Muscle of leg (tissue), 16 donors: ENCODE data around the gene SLIT2. TPM values are rescaled to one million over a fixed set of nuclear protein-coding genes. Genes with fewer than 3 reads are reported as not detected.

Experiments used
- DNase-seq: peaks from one replicate; pipeline ENCODE4 v3.0.0; 2013
- H3K27ac ChIP-seq: one replicate; pipeline ENCODE4 v1.5.1; 2013; ENCODE audit warnings: mild to moderate bottlenecking, low read length, control low read depth
- H3K27me3 ChIP-seq: one replicate; pipeline ENCODE4 v1.6.1; 2013; ENCODE audit warnings: low read length; ENCODE audit not compliant: control insufficient read depth, insufficient read depth
- H3K36me3 ChIP-seq: one replicate; pipeline ENCODE4 v1.6.1; 2013; ENCODE audit warnings: low read length; ENCODE audit not compliant: control insufficient read depth, insufficient read depth
- H3K4me1 ChIP-seq: one replicate; pipeline ENCODE4 v1.6.1; 2013; ENCODE audit warnings: low read length; ENCODE audit not compliant: control insufficient read depth, insufficient read depth
- H3K4me3 ChIP-seq: one replicate; pipeline ENCODE4 v1.5.1; 2013; ENCODE audit warnings: low read length, control low read depth
- H3K9me3 ChIP-seq: replicated peaks from 2 replicates; pipeline ENCODE4 v1.6.1; 2013; ENCODE audit warnings: low read depth, low read length; ENCODE audit not compliant: control insufficient read depth
- WGBS: methylation state at CpG from one replicate; pipeline ENCODE4 v1.1.5; 2013; ENCODE audit warnings: missing lambda C conversion rate; ENCODE audit not compliant: insufficient coverage; 5-methylcytosine and 5-hydroxymethylcytosine counted together
- long read RNA-seq, 11 donors: transcript quantifications; one replicate each; lab custom pipeline, GENCODE V29; 2026
- polyA plus RNA-seq, 8 donors: library from polyadenylated mRNA; unstranded; fragments of 120-200 nt; gene quantifications; one replicate each; pipeline versions ENCODE4 v1.2.1 to v1.2.3, GENCODE V29; 2013; ENCODE audit warnings: inconsistent platforms in 1 of 8, low replicate concordance in 1 of 8; ENCODE audit not compliant: insufficient read length in 8 of 8, insufficient read depth in 1 of 8
- total RNA-seq: library from RNA; stranded (reverse); fragments of 120-200 nt; gene quantifications from one replicate; pipeline ENCODE4 v1.2.4, GENCODE V29; 2013

SLIT2 gene
- total RNA-seq (10.7 TPM), polyA plus RNA-seq (10 to 100 TPM in 7 of 8 donors, 1 to 10 TPM in 1; 8.2 to 28.6 (median 13.9) TPM)
- long read RNA-seq, donor 1: 0 reads
- long read RNA-seq, donor 2: 0 reads
- long read RNA-seq, donor 3: 0 reads
- long read RNA-seq, donor 4: 0 reads
- long read RNA-seq, donor 5, partial matches to known transcripts: 9 of 10 reads
- long read RNA-seq, donor 5, other reads (novel, unspliced or antisense): 0 of 10 reads
- long read RNA-seq, donor 6: 0 reads
- long read RNA-seq, donor 7: 0 reads
- long read RNA-seq, donor 8: 0 reads
- long read RNA-seq, donor 9: 0 reads
- long read RNA-seq, donor 10, partial matches to known transcripts: 27 of 27 reads
- long read RNA-seq, donor 10, other reads (novel, unspliced or antisense): 0 of 27 reads
- long read RNA-seq, donor 11: 0 reads

DNA sequence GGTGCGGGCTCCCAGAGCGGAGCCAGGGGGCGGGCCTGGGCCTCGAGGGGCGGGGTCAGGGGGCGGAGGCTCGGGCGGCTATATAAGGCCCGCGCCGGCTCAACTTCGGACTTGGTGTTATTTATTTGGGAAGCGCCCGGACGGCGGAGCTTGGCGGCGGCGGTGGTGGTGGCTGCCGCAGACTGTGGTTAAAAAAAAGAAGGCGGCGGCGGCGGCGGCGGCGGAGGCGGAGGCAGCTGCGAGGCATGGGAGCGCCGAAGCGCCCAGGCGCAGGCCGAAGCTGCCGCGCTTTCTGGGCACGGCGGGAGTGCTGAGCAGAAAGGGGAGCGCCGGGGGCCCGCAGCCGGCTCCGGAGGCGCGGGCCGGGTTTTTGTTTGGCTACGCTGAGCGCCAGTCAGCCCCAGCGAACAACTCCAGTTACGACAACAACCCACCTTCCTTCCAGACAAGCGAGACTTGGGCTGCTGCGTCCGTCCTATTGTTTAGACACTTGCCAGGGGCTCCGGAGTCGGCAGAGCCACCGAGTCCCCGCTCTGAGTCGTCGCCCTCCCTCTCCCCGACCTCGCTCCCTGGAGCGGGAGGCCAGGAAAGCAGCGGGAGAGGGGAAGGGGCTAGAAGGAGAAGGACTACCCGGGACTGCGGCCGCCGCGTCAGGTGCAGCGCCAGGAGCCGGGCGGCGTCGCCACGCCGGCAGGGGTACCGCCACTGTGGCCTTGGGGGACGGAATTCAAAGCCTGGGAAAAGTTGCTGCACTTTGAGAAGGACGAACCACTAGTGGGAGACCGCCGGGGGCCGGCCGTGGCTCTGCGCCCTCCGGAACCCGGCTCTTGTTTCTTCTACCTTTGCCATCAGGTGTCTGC, at the start of gene SLIT2:
TSS of gene SLIT2 (plus strand) at position 110 of the 860 bp plus-strand sequence. CDS start 1,911 bp downstream, outside the sequence.
- H3K9me3 ChIP-seq: no peaks in the 10 kb centered on the region
- WGBS: under 1% methylated on average over 72 of the region's 85 CpGs
- H3K27me3 ChIP-seq: peaks cover 35% of the 10 kb centered on the region
- peak within 1 kb of the TSS; percentile 65 for H3K4me3 ChIP-seq
- H3K36me3 ChIP-seq: no peaks in the 10 kb centered on the region
- H3K4me1 ChIP-seq: peaks cover 31% of the 10 kb centered on the region
- peak within 1 kb of the TSS; percentile 68 for H3K27ac ChIP-seq
- DNase-seq: peak; percentile 90

DNA sequence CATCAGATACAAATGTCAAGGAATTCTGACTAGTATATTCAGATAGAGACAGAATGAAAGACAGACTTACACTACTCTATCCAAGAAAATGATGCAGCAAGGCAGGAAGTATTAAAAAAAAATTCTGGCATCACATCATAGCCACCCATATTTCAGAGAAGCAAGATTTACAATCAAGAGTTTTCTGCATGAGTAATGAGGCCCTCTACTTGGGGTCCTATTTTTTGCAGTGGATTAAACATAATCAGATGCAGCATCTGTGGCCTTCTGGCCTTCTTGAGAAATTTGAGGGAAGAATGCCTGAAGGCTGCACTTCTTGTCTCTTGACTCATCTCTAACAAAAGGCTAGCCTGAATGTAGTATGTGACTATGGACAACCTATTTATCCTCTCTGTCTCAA, 48.2 kb upstream of the SLIT2 start:
- DNase-seq: peak; percentile 87
- Histone ChIP-seq H3K9me3 (no peaks in the 10 kb centered on the region), H3K4me3 (no peak overlapping the region), H3K36me3 (no peaks in the 10 kb centered on the region), H3K27ac (no peak overlapping the region), H3K4me1 (no peaks in the 10 kb centered on the region), H3K27me3 (no peaks in the 10 kb centered on the region)

- no peak overlapping the region for H3K27ac ChIP-seq
- H3K4me3 ChIP-seq: no peak overlapping the region
- no peaks in the 10 kb centered on the region for H3K9me3 ChIP-seq
- no peaks in the 10 kb centered on the region for H3K4me1 ChIP-seq
- WGBS: 100% methylated on average over 1 of the region's 1 CpG
- H3K36me3 ChIP-seq: no peaks in the 10 kb centered on the region
- no peak for DNase-seq
- H3K27me3 ChIP-seq: no peaks in the 10 kb centered on the region
Measured at GRCh38 chr4:20217521-20217920, 34.2 kb upstream of the SLIT2 start.

DNA sequence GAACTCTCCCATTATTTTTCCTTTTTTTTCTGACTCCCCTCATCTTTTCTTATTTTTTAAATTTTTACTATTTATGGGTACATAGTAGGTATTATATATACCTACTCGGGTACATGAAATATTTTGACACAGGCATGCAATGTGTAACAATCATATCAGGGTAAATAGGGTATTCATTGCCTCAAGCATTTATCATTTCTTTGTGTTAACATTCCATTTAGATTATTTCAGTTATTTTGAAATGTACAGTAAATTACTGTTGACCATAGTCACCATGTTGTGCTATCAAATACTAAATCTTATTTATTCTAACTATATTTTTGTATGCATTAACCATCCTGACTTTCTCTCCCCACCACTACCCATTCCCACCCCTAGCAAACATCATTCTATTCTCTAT, 33.8 kb upstream of the SLIT2 start:
- no peaks in the 10 kb centered on the region for H3K4me1 ChIP-seq
- H3K27ac ChIP-seq: no peak overlapping the region
- no peaks in the 10 kb centered on the region for H3K27me3 ChIP-seq
- no peaks in the 10 kb centered on the region for H3K36me3 ChIP-seq
- no CpG with 5 or more reads among the region's 1 CpG for WGBS
- no peak overlapping the region for H3K4me3 ChIP-seq
- H3K9me3 ChIP-seq: no peaks in the 10 kb centered on the region
- no peak for DNase-seq

DNA sequence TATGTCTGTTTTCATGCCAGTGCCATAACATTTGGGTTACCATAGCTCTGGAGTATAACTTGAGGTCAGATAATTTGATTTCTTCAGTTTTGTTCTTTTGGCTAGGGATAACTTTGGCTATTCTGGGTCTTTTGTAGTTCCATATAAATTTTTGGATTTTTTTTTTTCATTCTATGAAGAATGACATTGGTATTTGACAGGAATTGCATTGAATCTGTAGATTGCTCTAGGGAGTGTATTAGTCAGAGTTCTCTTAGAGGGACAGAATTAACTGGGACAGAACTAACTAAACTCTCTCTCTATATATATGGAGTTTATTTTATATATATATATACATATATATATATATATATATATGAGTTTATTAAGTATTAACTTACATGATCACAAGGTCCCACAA, 32.2 kb upstream of the SLIT2 start:
- Histone ChIP-seq H3K4me3 (no peak overlapping the region), H3K9me3 (no peaks in the 10 kb centered on the region), H3K27me3 (no peaks in the 10 kb centered on the region), H3K36me3 (no peaks in the 10 kb centered on the region), H3K27ac (no peak overlapping the region), H3K4me1 (no peaks in the 10 kb centered on the region)
- no peak for DNase-seq

DNA sequence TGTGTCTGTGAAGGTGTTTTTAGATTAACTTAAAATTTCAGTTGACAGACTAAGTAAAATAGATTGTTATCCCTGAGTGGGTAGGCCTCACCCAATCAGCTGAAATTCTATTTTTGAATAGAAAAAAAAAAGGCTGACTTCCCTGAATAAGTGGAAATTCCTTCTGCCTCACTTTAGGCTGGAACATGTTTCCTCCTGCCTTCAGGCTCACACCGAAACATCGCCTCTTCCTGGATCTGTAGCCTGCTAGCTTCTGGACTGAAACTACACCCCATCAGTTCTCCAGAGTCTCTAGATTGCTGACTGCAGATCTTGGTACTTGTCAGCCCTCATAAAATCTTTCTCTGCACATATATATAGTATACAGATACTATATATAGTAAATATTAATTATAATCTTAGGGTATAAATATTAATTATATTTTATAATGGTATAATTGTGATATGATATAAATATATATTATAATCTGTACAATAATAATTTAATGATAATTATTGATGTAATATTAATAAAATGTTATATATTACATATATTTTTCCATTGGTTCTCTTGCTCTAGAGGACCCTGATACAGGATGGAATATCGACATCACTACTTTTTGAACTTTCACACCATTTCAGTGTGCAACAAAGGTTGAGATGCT, 13.7 kb upstream of the SLIT2 start:
- Histone ChIP-seq H3K36me3 (no peaks in the 10 kb centered on the region), H3K27ac (no peak overlapping the region), H3K4me1 (no peaks in the 10 kb centered on the region), H3K4me3 (no peak overlapping the region), H3K9me3 (no peaks in the 10 kb centered on the region), H3K27me3 (no peaks in the 10 kb centered on the region)
- 90% methylated on average over 2 of the region's 3 CpGs for WGBS
- DNase-seq: no peak

GRCh38 chr4:20248155-20248558, 3.5 kb upstream of the SLIT2 start:
- no peaks in the 10 kb centered on the region for H3K36me3 ChIP-seq
- peak; percentile 87 for DNase-seq
- no CpG with 5 or more reads among the region's 3 CpGs for WGBS

GRCh38 chr4:20249333-20249732, 2.4 kb upstream of the SLIT2 start:
- WGBS: no CpG with 5 or more reads among the region's 2 CpGs
- no peaks in the 10 kb centered on the region for H3K36me3 ChIP-seq
- peaks cover 24% of the 10 kb centered on the region for H3K27me3 ChIP-seq
- no peaks in the 10 kb centered on the region for H3K9me3 ChIP-seq
- no peak overlapping the region for H3K4me3 ChIP-seq
- H3K4me1 ChIP-seq: peaks cover 21% of the 10 kb centered on the region
- H3K27ac ChIP-seq: no peak overlapping the region
- peak; percentile 57 for DNase-seq

More at GRCh38 chr4:20248155-20248558, 3.5 kb upstream of the SLIT2 start:
- Histone ChIP-seq H3K27me3 (peaks cover 13% of the 10 kb centered on the region), H3K9me3 (no peaks in the 10 kb centered on the region), H3K4me1 (peaks cover 10% of the 10 kb centered on the region), H3K27ac (no peak overlapping the region), H3K4me3 (no peak overlapping the region)

- WGBS: 1% methylated on average over 20 of the region's 35 CpGs
Measured at GRCh38 chr4:20251031-20251795, 492 bp upstream of the SLIT2 start.

More at GRCh38 chr4:20251031-20251795, 492 bp upstream of the SLIT2 start:
- Histone ChIP-seq H3K4me1 (peaks cover 31% of the 10 kb centered on the region), H3K4me3 (peak overlapping the region; percentile 45), H3K27me3 (peaks cover 35% of the 10 kb centered on the region), H3K27ac (peak overlapping the region; percentile 45), H3K9me3 (no peaks in the 10 kb centered on the region), H3K36me3 (no peaks in the 10 kb centered on the region)
- DNase-seq: peak; percentile 66
